ENCODE results near the gene CCDC178. TPM values are rescaled to one million over a fixed set of nuclear protein-coding genes. Genes with fewer than 3 reads are reported as not detected.
"Not testable (repeated sequence)": the region's sequence is repeated elsewhere in the genome, so short reads cannot be mapped to it uniquely, and the experiment has no call there.

CCDC178 gene
- total RNA-seq, 3 donors from 2014 or later, result not detected

DNA sequence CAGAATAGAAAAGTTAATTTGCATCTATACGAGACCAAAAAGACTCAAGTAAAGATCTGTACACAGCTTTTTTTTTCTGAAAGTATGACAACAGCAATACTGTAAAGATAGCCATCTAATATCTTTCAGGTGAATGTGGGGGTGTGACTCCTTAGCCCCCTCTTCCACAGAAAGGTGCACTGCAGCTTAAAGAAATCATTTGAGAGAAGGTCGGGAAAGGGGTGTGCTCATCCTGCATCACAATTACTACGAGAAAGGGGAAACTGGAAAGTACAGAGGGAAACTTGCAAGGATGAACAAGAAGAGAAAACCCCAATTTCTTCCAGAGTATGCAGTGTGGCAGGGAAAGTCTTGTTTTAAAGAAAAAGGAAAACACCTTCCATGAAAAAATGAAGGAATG is 255.6 kb downstream of the CCDC178 start:
- TF ChIP-seq, protein P1, sequence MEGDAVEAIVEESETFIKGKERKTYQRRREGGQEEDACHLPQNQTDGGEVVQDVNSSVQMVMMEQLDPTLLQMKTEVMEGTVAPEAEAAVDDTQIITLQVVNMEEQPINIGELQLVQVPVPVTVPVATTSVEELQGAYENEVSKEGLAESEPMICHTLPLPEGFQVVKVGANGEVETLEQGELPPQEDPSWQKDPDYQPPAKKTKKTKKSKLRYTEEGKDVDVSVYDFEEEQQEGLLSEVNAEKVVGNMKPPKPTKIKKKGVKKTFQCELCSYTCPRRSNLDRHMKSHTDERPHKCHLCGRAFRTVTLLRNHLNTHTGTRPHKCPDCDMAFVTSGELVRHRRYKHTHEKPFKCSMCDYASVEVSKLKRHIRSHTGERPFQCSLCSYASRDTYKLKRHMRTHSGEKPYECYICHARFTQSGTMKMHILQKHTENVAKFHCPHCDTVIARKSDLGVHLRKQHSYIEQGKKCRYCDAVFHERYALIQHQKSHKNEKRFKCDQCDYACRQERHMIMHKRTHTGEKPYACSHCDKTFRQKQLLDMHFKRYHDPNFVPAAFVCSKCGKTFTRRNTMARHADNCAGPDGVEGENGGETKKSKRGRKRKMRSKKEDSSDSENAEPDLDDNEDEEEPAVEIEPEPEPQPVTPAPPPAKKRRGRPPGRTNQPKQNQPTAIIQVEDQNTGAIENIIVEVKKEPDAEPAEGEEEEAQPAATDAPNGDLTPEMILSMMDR (IDR thresholded peaks at IDR 0.05), result no peak
- no peaks in the 10 kb centered on the region for H3K4me1 ChIP-seq (ENCODE audit: low read depth)
- intact Hi-C loops (cut with DNase I, micrococcal nuclease), result no loop called here

GRCh38 chr18:33184175-33184574 is 256.3 kb downstream of the CCDC178 start:
- intact Hi-C loops (cut with DNase I, micrococcal nuclease), result no loop called here

More for the DNA sequence above, 255.6 kb downstream of the CCDC178 start:
- DNase-seq (no peak), ATAC-seq (no peak)
- Histone ChIP-seq H3K36me3 (ENCODE audit: low read depth) (no peaks in the 10 kb centered on the region), H3K9me3 (no peaks in the 10 kb centered on the region), H3K4me3 (no peak overlapping the region)

DNA sequence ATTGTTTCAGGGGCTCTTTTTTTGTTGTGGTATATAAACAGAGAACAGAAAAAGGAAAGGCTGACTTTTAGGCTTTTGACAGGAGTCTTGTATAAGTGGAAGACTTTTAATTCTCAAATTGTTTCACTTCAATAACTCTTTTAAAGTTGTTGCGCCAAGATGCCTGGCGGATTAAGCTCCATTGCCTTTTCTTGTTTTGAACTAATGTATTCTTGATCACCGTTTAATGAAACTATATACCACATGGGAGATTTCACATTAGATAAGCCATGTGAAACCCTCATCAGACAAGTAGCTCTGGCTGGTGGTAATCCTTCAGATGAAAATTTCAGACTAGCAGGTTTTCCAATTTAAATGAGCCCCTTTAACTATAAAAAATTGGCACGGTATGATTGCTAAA is 257.4 kb downstream of the CCDC178 start:
- H3K4me3 ChIP-seq, result no peak overlapping the region
- TF ChIP-seq, protein P1 (IDR thresholded peaks at IDR 0.05), result no peak
- H3K9me3 ChIP-seq, result no peaks in the 10 kb centered on the region
- no peaks in the 10 kb centered on the region for H3K4me1 ChIP-seq (ENCODE audit: low read depth)
- ATAC-seq (no peak), DNase-seq (no peak)
- intact Hi-C loops (cut with DNase I, micrococcal nuclease), result no loop called here
- H3K36me3 ChIP-seq (ENCODE audit: low read depth), result no peaks in the 10 kb centered on the region

More at GRCh38 chr18:33184175-33184574, 256.3 kb downstream of the CCDC178 start:
- Histone ChIP-seq H3K36me3 (ENCODE audit: low read depth) (no peaks in the 10 kb centered on the region), H3K4me3 (no peak overlapping the region), H3K9me3 (no peaks in the 10 kb centered on the region), H3K4me1 (ENCODE audit: low read depth) (no peaks in the 10 kb centered on the region)
- ATAC-seq (no peak), DNase-seq (no peak)
- TF ChIP-seq, protein P1 (IDR thresholded peaks at IDR 0.05), result no peak

GRCh38 chr18:33181016-33181415 is 259.5 kb downstream of the CCDC178 start:
- H3K9me3 ChIP-seq, result no peaks in the 10 kb centered on the region
- H3K36me3 ChIP-seq (ENCODE audit: low read depth), result no peaks in the 10 kb centered on the region
- no peak overlapping the region for H3K4me3 ChIP-seq
- no peak for DNase-seq
- H3K4me1 ChIP-seq (ENCODE audit: low read depth), result no peaks in the 10 kb centered on the region
- TF ChIP-seq, protein P1 (IDR thresholded peaks at IDR 0.05), result no peak
- no peak for ATAC-seq
- intact Hi-C loops (cut with DNase I, micrococcal nuclease), result no loop called here

DNA sequence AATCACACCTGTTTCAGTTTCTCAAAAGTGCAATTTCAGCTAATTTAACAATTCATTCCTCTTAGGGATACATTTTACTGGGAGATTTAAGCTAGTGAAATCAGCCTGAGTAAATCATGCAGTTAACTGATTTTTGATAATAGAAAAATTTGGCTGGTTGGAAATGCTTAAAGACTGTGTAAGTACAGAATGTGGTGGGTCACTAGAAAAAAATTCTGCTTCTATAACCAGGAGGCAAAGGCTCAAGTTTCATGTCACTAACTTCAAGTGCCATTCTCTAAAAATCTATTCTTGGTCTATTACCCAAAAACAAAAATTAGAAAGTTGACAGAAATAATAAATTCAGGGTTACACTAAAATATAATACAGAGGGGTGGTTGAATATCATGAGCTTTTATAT is 271.3 kb downstream of the CCDC178 start:
- Histone ChIP-seq H3K4me1 (ENCODE audit: low read depth) (no peaks in the 10 kb centered on the region), H3K4me3 (no peak overlapping the region), H3K9me3 (no peaks in the 10 kb centered on the region), H3K36me3 (ENCODE audit: low read depth) (no peaks in the 10 kb centered on the region)
- DNase-seq (no peak), ATAC-seq (no peak)
- intact Hi-C loops (cut with DNase I, micrococcal nuclease), result no loop called here
- TF ChIP-seq, protein P1 (IDR thresholded peaks at IDR 0.05), result no peak

DNA sequence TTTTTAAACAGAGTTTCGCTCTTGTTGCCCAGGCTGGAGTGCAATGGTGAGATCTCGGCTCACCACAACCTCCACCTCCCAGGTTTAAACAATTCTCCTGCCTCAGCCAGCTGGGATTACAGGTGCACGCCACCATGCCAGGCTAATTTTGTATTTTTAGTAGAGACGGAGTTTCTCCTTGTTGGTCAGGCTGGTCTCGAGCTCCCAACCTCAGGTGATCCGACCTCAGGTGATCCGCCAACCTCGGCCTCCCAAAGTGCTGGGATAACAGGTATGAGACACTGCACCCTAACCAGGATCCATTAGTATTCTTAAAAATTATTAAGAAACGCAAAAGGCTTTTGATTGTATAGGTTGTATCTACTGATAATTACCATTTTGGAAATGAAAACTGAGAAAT is 276.4 kb downstream of the CCDC178 start:
- DNase-seq; intact Hi-C loops (cut with DNase I, micrococcal nuclease); H3K4me1 ChIP-seq (ENCODE audit: low read depth); H3K36me3 ChIP-seq (ENCODE audit: low read depth); ATAC-seq; H3K9me3 ChIP-seq; H3K4me3 ChIP-seq: not testable (repeated sequence)
